A549 (cell line): ENCODE measurements around the gene NUTM2F.
"Not testable (repeated sequence)": the region's sequence is repeated elsewhere in the genome, so short reads cannot be mapped to it uniquely, and the experiment has no call there.

Experiments used
- CTCF ChIP-seq: fragments of >200 bp; sonication (Bioruptor Twin); formaldehyde crosslinking; IDR thresholded peaks from 3 replicates; pipeline ENCODE4 v1.5.1; 2016
- NR3C1 ChIP-seq: fragments of >200 bp; sonication (Bioruptor Twin); formaldehyde crosslinking; IDR thresholded peaks from 3 replicates; pipeline ENCODE4 v1.6.1; 2017
- POLR2A ChIP-seq: IDR thresholded peaks from 2 replicates; pipeline ENCODE4 v1.6.1; 2012; ENCODE audit warnings: mild to moderate bottlenecking, low read length

- not testable (repeated sequence) for TF ChIP-seq NR3C1, POLR2A, CTCF
Measured at GRCh38 chr9:94323153-94323798, 5.2 kb downstream of the NUTM2F start.
